OCI-LY1 (cell line): ENCODE results near the gene SPSB4.

Source experiments
- H2AFZ ChIP-seq: fragments of 200-600 bp; sonication (generic), shearing (Covaris generic); 2 replicates; pipeline ENCODE4 v1.6.0; 2014; ENCODE audit warnings: antibody characterized with exemption, mild to moderate bottlenecking, low read length
- H3F3A ChIP-seq: fragments of 200-600 bp; sonication (generic), shearing (Covaris generic); 2 replicates; pipeline ENCODE4 v1.6.0; 2014; ENCODE audit warnings: mild to moderate bottlenecking, antibody characterized with exemption, low read length, moderate library complexity; ENCODE audit not compliant: insufficient read depth
- H3K27ac ChIP-seq: fragments of 200-600 bp; sonication (generic); 2 replicates; pipeline ENCODE4 v1.5.1; 2014; ENCODE audit warnings: low read length, mixed run types, mild to moderate bottlenecking, low read depth; ENCODE audit not compliant: poor library complexity, severe bottlenecking
- H3K27me3 ChIP-seq: fragments of 200-600 bp; sonication (generic); 2 replicates; pipeline ENCODE4 v1.6.0; 2014; ENCODE audit warnings: antibody characterized with exemption, mild to moderate bottlenecking, low read length, moderate library complexity; ENCODE audit not compliant: insufficient read depth
- H3K36me3 ChIP-seq: fragments of 200-600 bp; sonication (generic); 2 replicates; pipeline ENCODE4 v1.6.1; 2014; ENCODE audit warnings: mild to moderate bottlenecking, antibody characterized with exemption, low read length, moderate library complexity, mixed read lengths; ENCODE audit not compliant: insufficient read depth
- H3K4me1 ChIP-seq: fragments of 200-600 bp; sonication (generic); 2 replicates; pipeline ENCODE4 v1.5.1; 2014; ENCODE audit warnings: mild to moderate bottlenecking, low read length, moderate library complexity; ENCODE audit not compliant: insufficient read depth, severe bottlenecking
- H3K4me2 ChIP-seq: fragments of 200-600 bp; sonication (generic), shearing (Covaris generic); 2 replicates; pipeline ENCODE4 v1.6.1; 2014; ENCODE audit warnings: low read length
- H3K4me3 ChIP-seq: fragments of 200-600 bp; sonication (generic); 2 replicates; pipeline ENCODE4 v1.5.1; 2014; ENCODE audit warnings: low read length, low read depth, mild to moderate bottlenecking, mixed read lengths; ENCODE audit not compliant: poor library complexity, severe bottlenecking
- H3K79me2 ChIP-seq: fragments of 200-600 bp; shearing (Covaris generic); 2 replicates; pipeline ENCODE4 v1.6.1; 2016; ENCODE audit warnings: mixed run types, low read length, mixed read lengths; ENCODE audit not compliant: insufficient read depth
- H3K9ac ChIP-seq: fragments of 200-600 bp; sonication (generic), shearing (Covaris generic); 2 replicates; pipeline ENCODE4 v1.6.1; 2014; ENCODE audit warnings: mild to moderate bottlenecking, low read length, mixed read lengths
- H3K9me2 ChIP-seq: fragments of 200-600 bp; sonication (generic), shearing (Covaris generic); 2 replicates; pipeline ENCODE4 v1.6.1; 2014; ENCODE audit warnings: low read depth, mild to moderate bottlenecking, low read length, mixed read lengths
- H3K9me3 ChIP-seq: fragments of 200-600 bp; shearing (Covaris generic); 2 replicates; pipeline ENCODE4 v1.6.1; 2014; ENCODE audit warnings: low read length, mixed read lengths
- H4K20me1 ChIP-seq: fragments of 200-600 bp; sonication (generic), shearing (Covaris generic); 2 replicates; pipeline ENCODE4 v1.6.0; 2016; ENCODE audit warnings: mild to moderate bottlenecking, low read length; ENCODE audit not compliant: insufficient read depth
- EZH2 ChIP-seq: fragments of 200-600 bp; sonication (generic), shearing (Covaris generic); IDR thresholded peaks from 2 replicates; pipeline ENCODE4 v1.8.0; 2017; ENCODE audit warnings: borderline replicate concordance, mixed run types, mild to moderate bottlenecking, antibody characterized with exemption, low read length, moderate library complexity, mixed read lengths
- TF ChIP-seq, protein P1 (sequence below): fragments of 200-600 bp; sonication (generic), shearing (Covaris generic); IDR thresholded peaks from 2 replicates; pipeline ENCODE4 v1.5.1; 2017; ENCODE audit warnings: mild to moderate bottlenecking, antibody characterized with exemption, low read length, moderate library complexity, mixed read lengths

Gene SPSB4

DNA sequence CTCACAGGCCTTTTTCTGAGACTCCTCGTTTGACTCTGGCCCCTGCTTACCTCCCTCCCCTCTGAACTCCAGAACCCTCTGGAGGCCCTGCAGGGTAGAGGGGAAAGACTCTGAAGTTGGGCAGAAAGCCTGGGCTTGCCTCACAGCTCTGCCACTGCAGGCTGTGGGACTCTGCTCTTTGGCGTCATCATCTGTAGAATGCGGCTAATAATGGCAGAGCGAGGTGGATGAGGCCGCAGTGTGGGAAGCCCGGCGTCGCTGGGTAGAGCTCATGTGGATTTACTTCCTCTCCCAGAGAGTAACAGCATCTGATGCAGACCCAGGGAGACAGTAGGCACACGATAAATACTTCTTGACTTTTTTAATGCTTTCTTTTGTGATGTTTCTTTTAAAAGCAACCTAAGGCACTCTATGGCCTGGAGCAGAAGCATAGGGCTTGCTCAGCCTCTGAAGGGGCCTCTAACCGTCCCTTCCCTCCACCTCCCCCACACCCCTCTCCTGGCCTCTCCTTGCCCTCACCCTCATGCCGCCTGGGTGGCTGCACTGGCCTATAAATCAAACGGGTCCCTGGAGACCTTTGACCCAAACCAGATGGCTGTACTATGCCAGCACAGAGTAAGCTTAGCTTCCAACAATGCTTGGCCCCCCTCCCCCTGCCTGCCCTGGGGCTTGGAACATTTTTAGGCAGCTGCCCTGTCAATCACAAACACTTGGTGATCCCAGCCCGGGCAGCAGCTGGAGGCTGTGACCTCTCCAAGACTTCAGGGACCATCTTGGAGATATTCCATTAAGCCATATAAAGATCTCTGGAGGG, 32.9 kb downstream of the SPSB4 start:
- H3K9ac ChIP-seq, result no peak overlapping the region
- H3K4me2 ChIP-seq, result no peak overlapping the region
- no peaks in the 10 kb centered on the region for H3K4me1 ChIP-seq
- no peak for TF ChIP-seq EZH2
- TF ChIP-seq, protein P1, sequence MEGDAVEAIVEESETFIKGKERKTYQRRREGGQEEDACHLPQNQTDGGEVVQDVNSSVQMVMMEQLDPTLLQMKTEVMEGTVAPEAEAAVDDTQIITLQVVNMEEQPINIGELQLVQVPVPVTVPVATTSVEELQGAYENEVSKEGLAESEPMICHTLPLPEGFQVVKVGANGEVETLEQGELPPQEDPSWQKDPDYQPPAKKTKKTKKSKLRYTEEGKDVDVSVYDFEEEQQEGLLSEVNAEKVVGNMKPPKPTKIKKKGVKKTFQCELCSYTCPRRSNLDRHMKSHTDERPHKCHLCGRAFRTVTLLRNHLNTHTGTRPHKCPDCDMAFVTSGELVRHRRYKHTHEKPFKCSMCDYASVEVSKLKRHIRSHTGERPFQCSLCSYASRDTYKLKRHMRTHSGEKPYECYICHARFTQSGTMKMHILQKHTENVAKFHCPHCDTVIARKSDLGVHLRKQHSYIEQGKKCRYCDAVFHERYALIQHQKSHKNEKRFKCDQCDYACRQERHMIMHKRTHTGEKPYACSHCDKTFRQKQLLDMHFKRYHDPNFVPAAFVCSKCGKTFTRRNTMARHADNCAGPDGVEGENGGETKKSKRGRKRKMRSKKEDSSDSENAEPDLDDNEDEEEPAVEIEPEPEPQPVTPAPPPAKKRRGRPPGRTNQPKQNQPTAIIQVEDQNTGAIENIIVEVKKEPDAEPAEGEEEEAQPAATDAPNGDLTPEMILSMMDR, result no peak
- no peaks in the 10 kb centered on the region for H3K79me2 ChIP-seq
- no peak overlapping the region for H3K27ac ChIP-seq
- no peaks in the 10 kb centered on the region for H3F3A ChIP-seq
- H3K27me3 ChIP-seq, result 0 out of 2 replicates have a peak, but pooled peaks cover 3% of the 10 kb centered on the region
- no peaks in the 10 kb centered on the region for H3K9me3 ChIP-seq
- no peak overlapping the region for H2AFZ ChIP-seq
- H3K36me3 ChIP-seq, result no peaks in the 10 kb centered on the region
- no peaks in the 10 kb centered on the region for H4K20me1 ChIP-seq
- no peak overlapping the region for H3K4me3 ChIP-seq
- no peaks in the 10 kb centered on the region for H3K9me2 ChIP-seq

DNA sequence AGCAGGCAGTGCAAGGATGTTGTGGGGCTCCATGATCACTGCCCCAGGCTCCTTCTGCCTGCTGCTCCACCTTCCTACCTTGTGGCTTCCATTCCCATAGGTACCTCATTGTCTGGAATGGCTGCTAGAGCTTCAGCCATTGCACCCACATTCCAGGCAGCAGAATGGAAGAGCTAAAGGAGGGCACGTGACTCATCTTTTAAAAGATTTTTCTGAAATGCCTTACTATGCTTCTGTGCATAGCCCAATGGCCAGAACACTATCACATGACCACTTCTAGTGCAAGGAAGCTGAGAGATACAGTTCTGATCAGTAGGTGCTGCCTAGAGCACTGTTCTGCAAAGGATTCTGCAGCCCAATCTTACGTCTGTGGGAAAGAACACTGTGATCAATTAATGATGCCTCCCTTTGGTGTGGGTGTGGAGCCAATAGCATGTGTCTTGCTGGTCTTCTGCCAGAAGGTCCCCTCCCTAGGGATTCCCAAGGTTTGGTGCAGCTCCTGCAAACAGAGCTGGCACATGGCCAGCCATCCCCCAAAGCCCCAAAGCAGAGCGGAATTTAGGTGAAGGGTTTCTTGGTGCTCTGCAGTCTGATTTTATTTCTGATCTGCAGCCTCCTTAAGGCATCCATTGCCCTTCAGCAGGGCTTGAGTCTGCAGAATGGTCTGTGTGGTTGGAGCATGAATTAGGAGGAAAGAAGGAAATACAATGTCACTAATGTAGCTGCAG, 34.4 kb downstream of the SPSB4 start:
- Histone ChIP-seq H3K4me2 (no peak overlapping the region), H3K9me3 (no peaks in the 10 kb centered on the region), H3K4me3 (no peak overlapping the region), H2AFZ (no peak overlapping the region), H3K36me3 (no peaks in the 10 kb centered on the region), H3K9ac (no peak overlapping the region), H3F3A (no peaks in the 10 kb centered on the region), H3K79me2 (no peaks in the 10 kb centered on the region), H3K27me3 (0 out of 2 replicates have a peak, but pooled peaks cover 3% of the 10 kb centered on the region), H3K9me2 (no peaks in the 10 kb centered on the region), H4K20me1 (no peaks in the 10 kb centered on the region), H3K4me1 (no peaks in the 10 kb centered on the region), H3K27ac (no peak overlapping the region)
- TF ChIP-seq, protein P1, result no peak
- no peak for TF ChIP-seq EZH2

DNA sequence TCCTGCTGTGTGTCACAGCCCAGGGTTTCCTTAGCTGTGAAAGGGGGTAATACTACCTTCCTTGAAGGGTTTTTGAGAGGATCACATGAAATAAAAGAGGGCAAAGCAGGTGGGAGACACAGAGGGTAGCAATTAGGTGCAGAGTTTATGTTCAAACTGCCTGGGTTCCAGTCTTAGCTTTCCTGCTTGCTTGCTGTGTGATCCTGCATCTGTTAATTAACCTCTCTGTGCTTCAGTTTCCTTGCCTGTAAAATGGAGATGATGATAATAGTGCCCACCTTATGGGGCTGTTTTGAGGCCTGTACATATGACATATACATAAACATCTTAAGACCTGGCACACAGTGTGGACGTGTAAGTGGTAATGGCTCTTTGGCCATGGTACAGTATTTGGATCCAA, 35.0 kb downstream of the SPSB4 start:
- Histone ChIP-seq H3K9me2 (no peaks in the 10 kb centered on the region), H3K79me2 (no peaks in the 10 kb centered on the region), H3K4me1 (no peaks in the 10 kb centered on the region), H2AFZ (no peak overlapping the region), H3K9ac (no peak overlapping the region), H3K4me2 (no peak overlapping the region), H3F3A (no peaks in the 10 kb centered on the region), H4K20me1 (no peaks in the 10 kb centered on the region), H3K4me3 (no peak overlapping the region), H3K36me3 (no peaks in the 10 kb centered on the region), H3K27ac (no peak overlapping the region), H3K9me3 (no peaks in the 10 kb centered on the region), H3K27me3 (0 out of 2 replicates have a peak, but pooled peaks cover 3% of the 10 kb centered on the region)
- no peak for TF ChIP-seq EZH2
- TF ChIP-seq, protein P1, result no peak
